ENCODE measurements around the gene PLA2G5.

The PLA2G5 gene

DNA sequence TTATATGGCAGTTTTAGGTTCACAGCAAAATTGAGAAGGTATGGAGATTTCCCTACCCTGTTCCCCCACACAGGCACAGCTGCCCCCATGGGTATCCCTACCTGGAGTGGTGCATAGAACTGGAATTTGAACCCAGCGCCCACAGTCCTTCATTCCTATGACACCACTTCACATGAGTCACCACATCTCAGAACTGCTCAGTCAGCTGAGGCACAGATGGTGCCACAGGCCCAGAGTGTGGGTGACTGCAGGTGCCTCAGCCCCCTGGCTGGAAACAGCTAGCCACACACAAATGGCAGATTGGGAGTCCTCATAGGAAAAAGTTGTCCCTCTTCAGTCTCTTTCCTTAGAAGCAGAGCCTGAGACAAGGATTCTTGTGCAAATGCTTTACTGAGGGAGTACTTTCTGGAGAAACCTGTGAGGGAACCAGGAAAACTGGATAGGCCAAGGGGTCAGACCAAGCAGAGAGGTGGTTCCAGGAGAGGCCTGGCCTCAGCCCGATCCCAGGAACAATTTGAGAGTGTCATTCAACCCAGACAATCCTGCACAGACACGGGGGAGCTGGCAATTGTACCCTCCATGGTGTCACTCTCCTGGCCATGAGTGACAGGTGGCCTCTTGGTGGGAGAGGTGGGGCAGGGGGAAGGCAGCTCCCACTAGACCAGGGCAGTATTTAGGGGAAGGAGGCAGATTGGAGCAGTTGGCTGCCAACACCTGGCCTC, 42.4 kb downstream of the PLA2G5 start:
- DNase-seq (ENCODE audit: low read depth): no peak
- H3K4me3 ChIP-seq (ENCODE audit: low read depth, low read length): no peak overlapping the region
- TF ChIP-seq, protein P1, sequence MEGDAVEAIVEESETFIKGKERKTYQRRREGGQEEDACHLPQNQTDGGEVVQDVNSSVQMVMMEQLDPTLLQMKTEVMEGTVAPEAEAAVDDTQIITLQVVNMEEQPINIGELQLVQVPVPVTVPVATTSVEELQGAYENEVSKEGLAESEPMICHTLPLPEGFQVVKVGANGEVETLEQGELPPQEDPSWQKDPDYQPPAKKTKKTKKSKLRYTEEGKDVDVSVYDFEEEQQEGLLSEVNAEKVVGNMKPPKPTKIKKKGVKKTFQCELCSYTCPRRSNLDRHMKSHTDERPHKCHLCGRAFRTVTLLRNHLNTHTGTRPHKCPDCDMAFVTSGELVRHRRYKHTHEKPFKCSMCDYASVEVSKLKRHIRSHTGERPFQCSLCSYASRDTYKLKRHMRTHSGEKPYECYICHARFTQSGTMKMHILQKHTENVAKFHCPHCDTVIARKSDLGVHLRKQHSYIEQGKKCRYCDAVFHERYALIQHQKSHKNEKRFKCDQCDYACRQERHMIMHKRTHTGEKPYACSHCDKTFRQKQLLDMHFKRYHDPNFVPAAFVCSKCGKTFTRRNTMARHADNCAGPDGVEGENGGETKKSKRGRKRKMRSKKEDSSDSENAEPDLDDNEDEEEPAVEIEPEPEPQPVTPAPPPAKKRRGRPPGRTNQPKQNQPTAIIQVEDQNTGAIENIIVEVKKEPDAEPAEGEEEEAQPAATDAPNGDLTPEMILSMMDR (IDR thresholded peaks at IDR 0.05; ENCODE audit: control insufficient read depth, extremely low read depth, insufficient read depth): no peak

DNA sequence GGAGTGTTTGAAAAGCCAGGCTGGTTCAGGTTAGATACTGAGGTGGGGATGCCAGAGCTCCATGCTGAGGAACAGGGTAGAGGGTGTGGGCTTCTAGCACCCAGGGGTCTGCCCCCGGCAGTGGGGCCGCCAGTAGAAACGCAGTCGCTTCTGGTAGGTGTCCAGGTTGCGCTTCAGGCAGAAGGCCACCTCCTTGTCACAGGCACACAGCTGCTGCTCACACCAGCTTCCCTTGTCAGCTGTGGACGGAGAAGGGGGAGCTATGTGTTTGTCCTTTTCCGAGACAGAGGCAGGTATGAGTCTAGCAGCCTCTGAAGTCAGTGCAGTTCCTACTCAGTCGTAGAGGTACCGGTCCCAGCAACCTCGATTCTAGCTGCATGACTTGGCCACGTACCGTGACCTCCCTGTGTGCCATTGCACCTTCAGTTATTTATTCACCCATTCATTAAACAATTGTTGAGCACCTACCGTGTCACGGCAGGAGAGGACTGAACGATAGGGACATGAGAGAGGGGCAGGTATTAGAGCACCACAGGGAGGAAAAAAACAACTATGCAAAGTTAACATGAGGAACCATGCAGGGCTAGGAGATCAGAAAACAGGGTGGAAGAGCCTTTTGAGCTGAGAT, 44.1 kb downstream of the PLA2G5 start:
- TF ChIP-seq, protein P1 (IDR thresholded peaks at IDR 0.05; ENCODE audit: control insufficient read depth, extremely low read depth, insufficient read depth): no peak
- H3K4me3 ChIP-seq (ENCODE audit: low read depth, low read length): no peak overlapping the region
- no peak for DNase-seq (ENCODE audit: low read depth)

DNA sequence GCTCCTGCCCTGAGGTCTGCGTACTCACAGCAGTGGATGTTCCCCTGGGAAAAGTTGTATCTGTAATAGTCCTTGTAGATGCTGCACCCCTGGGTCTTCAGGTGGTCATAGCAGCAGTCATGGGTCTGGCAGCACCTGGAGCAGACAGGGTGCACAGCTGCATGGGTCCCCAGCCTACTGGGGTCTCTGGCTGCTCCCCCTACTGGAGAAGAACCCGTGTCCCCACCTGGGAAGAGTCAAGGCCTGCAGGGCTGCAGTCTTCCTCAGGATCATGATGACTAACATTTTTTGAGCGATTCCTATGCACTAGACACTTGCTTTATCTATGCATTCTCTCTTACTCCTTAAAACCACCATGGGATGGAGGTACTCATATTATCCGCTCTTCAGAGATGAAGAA, 45.5 kb downstream of the PLA2G5 start:
- DNase-seq (ENCODE audit: low read depth): no peak
- H3K4me3 ChIP-seq (ENCODE audit: low read depth, low read length): no peak overlapping the region
- TF ChIP-seq, protein P1 (IDR thresholded peaks at IDR 0.05; ENCODE audit: control insufficient read depth, extremely low read depth, insufficient read depth): no peak

DNA sequence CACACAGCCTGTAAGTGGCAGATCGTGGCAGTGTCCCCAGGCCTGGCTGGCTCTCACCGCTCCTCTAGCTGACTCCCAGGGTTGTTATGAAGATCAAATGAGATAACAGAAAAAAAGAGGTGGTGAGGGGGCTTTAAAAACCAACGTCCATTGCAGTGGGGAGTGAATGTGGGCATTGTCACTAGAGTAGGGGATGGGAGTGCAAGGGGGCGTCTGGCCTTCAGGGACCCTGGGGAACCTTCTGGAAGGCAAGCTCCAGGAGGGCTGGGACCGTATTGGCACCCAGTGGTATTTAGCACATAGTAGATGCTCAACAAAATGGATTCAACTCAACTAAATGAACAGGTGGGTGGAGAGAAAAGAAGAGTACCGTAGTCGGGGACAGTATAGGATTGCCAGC, 45.9 kb downstream of the PLA2G5 start:
- TF ChIP-seq, protein P1 (IDR thresholded peaks at IDR 0.05; ENCODE audit: control insufficient read depth, extremely low read depth, insufficient read depth): no peak
- H3K4me3 ChIP-seq (ENCODE audit: low read depth, low read length): no peak overlapping the region
- DNase-seq (ENCODE audit: low read depth): no peak

DNA sequence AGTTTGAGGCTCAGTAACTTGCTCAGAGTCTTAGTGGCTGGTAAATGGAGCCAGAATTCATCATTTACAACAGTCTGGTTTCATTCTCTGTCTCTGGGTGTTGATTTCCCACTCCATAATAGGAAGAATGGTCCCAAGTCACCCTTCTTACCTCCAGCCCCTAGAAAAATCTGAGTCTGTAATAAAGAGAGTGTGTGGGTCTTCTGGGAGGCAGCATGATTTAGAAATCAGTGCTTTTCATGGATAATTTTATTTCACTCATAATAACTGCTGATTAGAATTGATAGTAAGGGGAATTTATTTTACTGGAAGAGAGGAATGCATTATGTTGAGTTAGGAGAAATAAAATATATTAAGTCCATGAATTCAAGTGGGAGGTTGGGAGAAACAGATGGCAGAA, 47.2 kb downstream of the PLA2G5 start:
- DNase-seq (ENCODE audit: low read depth): no peak
- no peak overlapping the region for H3K4me3 ChIP-seq (ENCODE audit: low read depth, low read length)
- TF ChIP-seq, protein P1 (IDR thresholded peaks at IDR 0.05; ENCODE audit: control insufficient read depth, extremely low read depth, insufficient read depth): no peak

DNA sequence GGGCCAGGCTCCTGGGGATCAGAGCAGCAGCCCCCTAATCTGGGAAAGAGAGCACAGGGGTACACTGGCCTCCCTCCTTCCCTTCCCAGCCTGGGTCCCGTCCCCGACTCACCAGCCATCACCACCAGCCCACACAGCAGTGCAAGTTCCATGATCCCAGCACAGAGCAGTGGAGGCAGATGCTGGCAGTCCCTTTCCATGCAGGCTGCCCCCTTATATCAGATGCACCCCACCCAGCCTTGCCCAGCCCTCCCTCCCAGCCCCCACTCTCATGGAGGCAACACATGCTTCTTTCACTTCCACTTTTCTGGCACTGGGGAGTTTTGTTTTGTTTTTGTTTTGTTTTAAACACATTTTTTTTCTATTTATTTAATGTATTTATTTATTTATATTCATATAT, 49.4 kb downstream of the PLA2G5 start, which contains the start of gene PLA2G2D:
Gene PLA2G2D, minus strand, starts transcription at position 190 of the 400 bp plus-strand sequence. Its CDS starts 38 bp downstream, at position 152.
- DNase-seq (ENCODE audit: low read depth): no peak
- TF ChIP-seq, protein P1 (IDR thresholded peaks at IDR 0.05; ENCODE audit: control insufficient read depth, extremely low read depth, insufficient read depth): no peak
- no peak within 1 kb of the TSS for H3K4me3 ChIP-seq (ENCODE audit: low read depth, low read length)

Measured in LNCaP clone FGC (cell line).